CD4-positive, CD25-positive, alpha-beta regulatory T cell (primary cell): ENCODE measurements around the gene RFX2. TPM values are rescaled to one million over a fixed set of nuclear protein-coding genes. Genes with fewer than 3 reads are reported as not detected.

ENCODE experiments used
- ATAC-seq, 2 donors: fragments of 150-1000 bp; cut with Tn5 transposase; one replicate each; pipeline ENCODE4 v1.10.0; 2021; ENCODE audit warnings: low read depth in 2 of 2, moderate number of reproducible peaks in 2 of 2, moderate library complexity in 1 of 2
- DNase-seq, 3 donors: peaks; one replicate each; pipeline versions ENCODE4 v3.0.0 to v3.0.0-alpha.2; 2012 to 2022; ENCODE audit warnings: mixed read lengths in 1 of 3
- H3K27ac ChIP-seq: one replicate; pipeline ENCODE4 v1.7.0; 2013; ENCODE audit warnings: mild to moderate bottlenecking, low read length; ENCODE audit not compliant: insufficient read depth, poor library complexity, severe bottlenecking
- H3K27me3 ChIP-seq: one replicate; pipeline ENCODE4 v1.7.0; 2013; ENCODE audit warnings: low read length; ENCODE audit not compliant: control insufficient read depth, insufficient read depth
- H3K36me3 ChIP-seq: one replicate; pipeline ENCODE4 v1.7.0; 2013; ENCODE audit warnings: mild to moderate bottlenecking, low read length, moderate library complexity; ENCODE audit not compliant: control insufficient read depth, insufficient read depth
- H3K4me1 ChIP-seq: 2 replicates; pipeline ENCODE4 v1.7.0; 2013; ENCODE audit warnings: mild to moderate bottlenecking, low read length; ENCODE audit not compliant: insufficient read depth, control insufficient read depth, poor library complexity, severe bottlenecking
- H3K4me3 ChIP-seq: one replicate; pipeline ENCODE4 v1.7.0; 2013; ENCODE audit warnings: low read depth, mild to moderate bottlenecking, low read length, moderate library complexity
- H3K9me3 ChIP-seq, 2 experiments: 1 replicate in 1 of 2; 2 replicates in 1 of 2; pipeline ENCODE4 v1.7.0; 2013; ENCODE audit warnings: low read length in 2 of 2, mild to moderate bottlenecking in 1 of 2, moderate library complexity in 1 of 2; ENCODE audit not compliant: control insufficient read depth in 2 of 2
- H3K27ac Mint-ChIP-seq, 3 donors: one replicate each; pipeline ENCODE4 v1.8.0; 2020 to 2022; ENCODE audit warnings: mild to moderate bottlenecking in 3 of 3, mixed read lengths in 3 of 3, moderate library complexity in 2 of 3
- H3K27me3 Mint-ChIP-seq: one replicate; pipeline ENCODE4 v1.8.0; 2022; ENCODE audit warnings: mild to moderate bottlenecking, mixed read lengths
- H3K36me3 Mint-ChIP-seq: one replicate; pipeline ENCODE4 v1.8.0; 2020; ENCODE audit warnings: mixed read lengths
- H3K4me1 Mint-ChIP-seq, 4 donors: one replicate each; pipeline ENCODE4 v1.8.0; 2020 to 2022; ENCODE audit warnings: mixed read lengths in 4 of 4, mild to moderate bottlenecking in 1 of 4
- H3K4me3 Mint-ChIP-seq, 4 donors: one replicate each; pipeline ENCODE4 v1.8.0; 2020 to 2022; ENCODE audit warnings: mild to moderate bottlenecking in 4 of 4, mixed read lengths in 4 of 4, moderate library complexity in 3 of 4
- H3K9me3 Mint-ChIP-seq, 7 donors: one replicate each; pipeline ENCODE4 v1.8.0; 2020 to 2022; ENCODE audit warnings: mixed read lengths in 7 of 7, mild to moderate bottlenecking in 3 of 7, moderate library complexity in 2 of 7
- polyA plus RNA-seq, 4 donors: library from polyadenylated mRNA; unstranded; fragments of 300-500 nt; fragmentation: Illumina TruSeq; gene quantifications; one replicate each; pipeline ENCODE4 v1.2.3, GENCODE V29; 2021
- total RNA-seq: library from RNA; stranded (reverse); gene quantifications from one replicate; pipeline ENCODE4 v1.2.3, GENCODE V29; 2022

The RFX2 gene
- total and polyA plus RNA-seq, 5 donors from 2014 or later: 1.3 to 3.3 (median 2.3) TPM

DNA sequence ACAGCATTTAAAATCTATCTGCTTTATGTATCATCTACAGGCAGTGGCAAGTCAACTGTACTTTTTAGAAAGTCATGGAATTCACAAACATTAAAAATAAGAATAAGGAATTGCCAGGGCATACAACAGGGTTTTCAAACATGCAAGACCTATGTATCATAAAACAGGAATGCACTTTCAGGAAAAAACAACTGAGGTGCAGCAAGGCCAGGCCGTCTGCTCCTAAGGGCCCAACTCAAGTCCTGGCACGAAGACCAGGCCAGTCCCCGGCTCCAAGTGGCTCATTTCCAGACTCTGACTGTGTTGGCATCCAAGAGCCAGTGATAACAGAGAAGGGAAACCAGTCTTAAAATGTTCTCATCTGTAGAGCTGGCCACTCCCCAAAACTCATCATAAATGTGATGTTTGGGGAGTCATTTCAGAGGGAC is 7.1 kb downstream of the RFX2 start:
- peaks cover 4 to 18% (median 6%) of the 10 kb centered on the region in 4 donors for H3K4me1 Mint-ChIP-seq
- ATAC-seq: no peak
- no peak overlapping the region for H3K27ac Mint-ChIP-seq
- Histone ChIP-seq H3K4me3 (no peak overlapping the region), H3K36me3 (no peaks in the 10 kb centered on the region), H3K4me1 (peaks cover 10% of the 10 kb centered on the region), H3K9me3 (no peaks in the 10 kb centered on the region), H3K27ac (no peak overlapping the region), H3K27me3 (peaks cover 3% of the 10 kb centered on the region)
- H3K4me3 Mint-ChIP-seq: no peak overlapping the region
- H3K9me3 Mint-ChIP-seq: peaks cover 0 to 5% (median 0%) of the 10 kb centered on the region in 7 donors
- H3K36me3 Mint-ChIP-seq: no peaks in the 10 kb centered on the region
- DNase-seq: no peak
- H3K27me3 Mint-ChIP-seq: peaks cover 5% of the 10 kb centered on the region

DNA sequence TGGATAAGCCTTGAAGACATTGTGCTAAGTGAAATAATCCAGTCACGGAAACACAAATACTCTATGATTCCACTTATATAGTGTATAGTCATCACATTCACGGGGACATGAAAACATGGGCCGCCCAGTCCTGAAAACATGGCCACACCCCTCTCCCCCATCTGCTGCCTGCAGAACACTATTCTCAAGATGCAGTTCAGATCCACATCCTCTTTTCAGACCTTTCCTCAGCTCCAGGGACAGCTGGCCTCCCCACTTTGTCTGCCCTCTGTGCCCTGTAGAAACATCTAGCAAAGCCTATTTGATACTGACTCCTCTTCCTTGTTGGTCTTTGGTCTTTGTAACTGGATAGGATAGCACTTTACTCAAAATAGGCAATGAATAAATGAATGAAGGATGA is 8.3 kb downstream of the RFX2 start:
- ATAC-seq (no peak), DNase-seq (no peak)
- H3K27ac ChIP-seq: no peak overlapping the region
- H3K9me3 Mint-ChIP-seq: peaks cover 0 to 5% (median 0%) of the 10 kb centered on the region in 7 donors
- no peaks in the 10 kb centered on the region for H3K9me3 ChIP-seq
- peaks cover 10% of the 10 kb centered on the region for H3K4me1 ChIP-seq
- no peak overlapping the region for H3K4me3 ChIP-seq
- no peaks in the 10 kb centered on the region for H3K36me3 ChIP-seq
- H3K4me3 Mint-ChIP-seq: no peak overlapping the region
- H3K27me3 Mint-ChIP-seq: no peaks in the 10 kb centered on the region
- no peak overlapping the region for H3K27ac Mint-ChIP-seq
- H3K36me3 Mint-ChIP-seq: no peaks in the 10 kb centered on the region
- H3K4me1 Mint-ChIP-seq: peaks cover 0 to 14% (median 3%) of the 10 kb centered on the region in 4 donors
- H3K27me3 ChIP-seq: no peaks in the 10 kb centered on the region

DNA sequence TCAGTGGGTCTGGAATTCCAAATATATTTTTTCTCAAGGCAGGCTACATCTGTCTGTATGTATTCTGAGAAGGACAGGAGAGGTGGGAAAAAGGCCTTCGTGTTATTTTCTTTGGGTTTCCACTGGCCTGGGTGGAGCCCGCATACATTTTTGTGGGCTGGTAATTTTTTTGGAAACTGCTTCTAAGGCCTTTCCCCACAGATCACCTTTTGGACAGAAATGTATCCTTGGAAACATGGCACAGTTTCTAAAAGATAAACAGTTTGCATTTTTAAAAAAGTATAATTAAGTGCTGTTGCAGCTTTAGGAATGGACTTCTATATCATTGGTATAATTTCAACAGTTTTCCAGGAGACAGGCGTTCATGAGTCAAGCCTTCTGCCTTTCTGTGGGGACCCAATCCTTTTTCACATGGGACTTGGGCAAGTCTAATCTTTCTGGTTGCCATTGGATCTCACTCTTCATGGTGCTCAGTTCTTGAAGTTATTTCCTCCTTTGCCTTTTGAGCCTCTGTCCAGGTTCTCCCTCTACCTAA is 8.9 kb downstream of the RFX2 start:
- ATAC-seq (no peak), DNase-seq (no peak)
- no peak overlapping the region for H3K4me3 Mint-ChIP-seq
- Histone ChIP-seq H3K9me3 (no peaks in the 10 kb centered on the region), H3K27ac (no peak overlapping the region), H3K4me3 (no peak overlapping the region), H3K36me3 (no peaks in the 10 kb centered on the region), H3K27me3 (no peaks in the 10 kb centered on the region), H3K4me1 (peaks cover 10% of the 10 kb centered on the region)
- no peaks in the 10 kb centered on the region for H3K36me3 Mint-ChIP-seq
- H3K27me3 Mint-ChIP-seq: no peaks in the 10 kb centered on the region
- H3K27ac Mint-ChIP-seq: no peak overlapping the region
- H3K4me1 Mint-ChIP-seq: peaks cover 0 to 14% (median 3%) of the 10 kb centered on the region in 4 donors
- H3K9me3 Mint-ChIP-seq: peaks cover 0 to 5% (median 1%) of the 10 kb centered on the region in 7 donors

DNA sequence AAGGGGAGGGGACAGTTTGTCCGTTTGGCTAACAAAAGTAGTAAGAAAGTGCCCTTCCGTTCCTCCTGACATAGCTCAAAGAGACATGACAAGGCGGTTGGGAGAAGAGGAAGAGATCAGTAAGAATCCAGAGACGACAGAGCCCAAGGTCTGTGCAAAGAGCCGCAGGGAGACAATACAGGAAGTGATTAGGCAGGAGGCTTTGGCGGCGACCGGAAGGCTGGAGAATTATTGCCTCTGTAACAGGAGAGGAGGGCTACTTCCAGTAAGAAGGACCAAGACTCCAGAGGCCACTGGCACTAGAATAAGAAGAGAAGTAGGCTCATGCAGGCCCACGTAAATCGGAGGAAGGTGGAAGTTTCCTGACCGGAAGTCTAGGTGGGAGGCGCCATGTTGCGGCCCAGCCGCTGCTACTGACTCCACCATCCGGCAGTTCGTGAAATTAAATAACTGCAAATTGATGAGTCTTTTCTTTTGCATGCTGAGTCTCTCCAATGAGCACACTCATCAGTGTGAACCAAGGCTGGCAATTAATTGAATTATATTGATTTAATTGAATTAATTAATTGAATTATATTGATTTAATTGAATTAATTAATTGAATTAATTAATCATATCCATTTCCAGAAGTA is 9.9 kb downstream of the RFX2 start:
- H3K4me3 ChIP-seq: peak overlapping the region; percentile 35
- peak; percentile 34 to 53 for ATAC-seq
- no peaks in the 10 kb centered on the region for H3K36me3 Mint-ChIP-seq

DNA sequence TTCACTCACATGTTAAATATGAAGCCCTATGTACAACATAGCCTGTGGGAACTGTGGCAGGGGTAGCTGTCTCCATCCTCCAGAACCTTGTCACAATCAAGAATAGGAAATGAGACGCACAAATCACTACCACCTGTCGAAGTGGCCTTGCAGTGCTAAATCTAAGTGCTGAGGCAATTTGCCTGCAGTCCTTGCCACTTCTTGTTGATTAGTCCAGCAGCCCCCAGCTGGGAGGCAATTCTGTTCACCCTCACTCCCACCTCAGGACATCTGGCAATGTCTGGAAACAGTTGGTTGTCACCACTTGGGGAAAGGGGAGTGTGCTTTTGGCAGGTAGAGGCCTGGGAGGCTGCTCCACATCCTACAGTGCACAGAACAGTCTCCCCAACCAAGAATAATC is 10.7 kb downstream of the RFX2 start:
- Histone ChIP-seq H3K4me3 (no peak overlapping the region), H3K9me3 (no peaks in the 10 kb centered on the region), H3K27me3 (no peaks in the 10 kb centered on the region), H3K36me3 (no peaks in the 10 kb centered on the region), H3K4me1 (peaks cover 10% of the 10 kb centered on the region), H3K27ac (no peak overlapping the region)
- H3K27me3 Mint-ChIP-seq: no peaks in the 10 kb centered on the region
- ATAC-seq: no peak
- DNase-seq: no peak
- peaks cover 0 to 14% (median 3%) of the 10 kb centered on the region in 4 donors for H3K4me1 Mint-ChIP-seq
- H3K36me3 Mint-ChIP-seq: no peaks in the 10 kb centered on the region
- H3K27ac Mint-ChIP-seq: peak overlapping the region; percentile 39 to 81 (median 52)
- peak overlapping the region in 2 of 4 donors; percentile 58 to 76 for H3K4me3 Mint-ChIP-seq
- peaks cover 0 to 5% (median 1%) of the 10 kb centered on the region in 7 donors for H3K9me3 Mint-ChIP-seq

More for the DNA sequence above, 9.9 kb downstream of the RFX2 start:
- H3K27me3 Mint-ChIP-seq: no peaks in the 10 kb centered on the region
- Histone ChIP-seq H3K27me3 (no peaks in the 10 kb centered on the region), H3K36me3 (no peaks in the 10 kb centered on the region), H3K9me3 (no peaks in the 10 kb centered on the region), H3K27ac (no peak overlapping the region), H3K4me1 (peaks cover 10% of the 10 kb centered on the region)
- H3K4me3 Mint-ChIP-seq: peak overlapping the region; percentile 36 to 77 (median 60)
- DNase-seq: peak in 2 of 3 donors; percentile 46 to 77
- H3K27ac Mint-ChIP-seq: peak overlapping the region; percentile 39 to 81 (median 52)
- peaks cover 0 to 5% (median 1%) of the 10 kb centered on the region in 7 donors for H3K9me3 Mint-ChIP-seq
- peaks cover 0 to 14% (median 3%) of the 10 kb centered on the region in 4 donors for H3K4me1 Mint-ChIP-seq

DNA sequence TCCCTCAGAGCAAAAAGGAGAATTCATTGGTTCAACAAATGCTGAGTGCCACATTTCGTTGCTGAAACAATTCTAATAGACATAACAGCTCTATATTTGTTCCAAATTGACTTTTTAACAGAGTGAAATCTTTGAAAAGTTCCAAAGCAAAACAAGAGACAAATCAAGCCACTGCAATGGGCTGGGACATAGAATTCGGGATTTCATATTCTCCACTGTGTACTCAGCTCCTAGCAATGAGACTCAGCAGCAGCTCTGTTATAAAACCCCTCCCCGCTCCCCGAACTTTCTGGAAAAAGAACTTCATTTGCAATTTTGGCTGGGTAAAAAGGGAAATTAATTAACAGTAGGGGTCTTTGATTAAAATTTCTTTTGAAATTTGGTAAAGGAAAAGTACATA is 11.3 kb downstream of the RFX2 start:
- ATAC-seq: no peak
- Histone ChIP-seq H3K27ac (no peak overlapping the region), H3K4me1 (peaks cover 10% of the 10 kb centered on the region), H3K9me3 (no peaks in the 10 kb centered on the region), H3K4me3 (no peak overlapping the region), H3K36me3 (no peaks in the 10 kb centered on the region), H3K27me3 (no peaks in the 10 kb centered on the region)
- H3K9me3 Mint-ChIP-seq: peaks cover 0 to 5% (median 1%) of the 10 kb centered on the region in 7 donors
- DNase-seq: no peak
- H3K4me1 Mint-ChIP-seq: peaks cover 0 to 14% (median 3%) of the 10 kb centered on the region in 4 donors
- no peaks in the 10 kb centered on the region for H3K27me3 Mint-ChIP-seq
- no peak overlapping the region for H3K27ac Mint-ChIP-seq
- H3K36me3 Mint-ChIP-seq: no peaks in the 10 kb centered on the region
- H3K4me3 Mint-ChIP-seq: no peak overlapping the region

DNA sequence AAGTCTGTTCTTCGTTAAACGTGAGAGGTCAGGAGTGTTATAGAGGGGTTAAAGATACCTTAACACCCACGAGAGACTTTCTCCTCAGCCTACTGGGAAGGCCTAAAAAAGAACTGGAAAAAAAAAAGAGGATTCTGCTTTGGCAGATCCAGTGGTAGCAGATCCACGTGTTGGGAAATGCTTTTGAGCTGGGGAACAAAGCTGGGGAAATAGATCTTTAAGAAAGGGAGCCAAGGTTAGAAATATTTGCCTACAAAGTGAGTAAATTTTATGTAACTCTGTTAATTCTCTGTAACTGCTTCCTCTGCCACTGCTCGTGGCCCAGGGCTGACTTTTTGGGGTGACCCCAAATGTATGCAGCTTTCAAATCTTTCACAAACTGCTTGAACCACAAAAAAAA is 11.7 kb downstream of the RFX2 start:
- Mint-ChIP-seq H3K4me1 (peaks cover 0 to 14% (median 4%) of the 10 kb centered on the region in 4 donors), H3K27ac (no peak overlapping the region)

DNA sequence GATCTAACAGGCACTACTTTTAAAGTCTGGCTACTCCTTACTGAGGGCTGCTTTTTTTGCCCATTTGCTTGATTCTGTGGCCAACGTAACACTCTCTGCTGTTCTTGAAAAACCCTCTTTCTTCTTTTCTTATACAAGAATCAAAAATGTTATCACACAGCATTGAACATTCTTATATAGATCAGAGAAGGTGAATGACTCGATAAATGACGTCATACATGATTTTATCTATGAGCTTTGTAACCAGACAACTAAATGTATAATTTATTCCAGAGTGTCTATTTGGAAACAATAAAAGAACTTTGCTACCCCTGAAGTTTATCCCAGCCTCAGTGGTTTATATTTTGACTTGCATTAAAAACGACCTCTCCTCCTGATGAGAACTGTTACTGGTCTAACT is 12.4 kb downstream of the RFX2 start:
- DNase-seq (no peak), ATAC-seq (no peak)
- H3K9me3 Mint-ChIP-seq: peaks cover 0 to 5% (median 1%) of the 10 kb centered on the region in 7 donors
- H3K9me3 ChIP-seq: no peaks in the 10 kb centered on the region
- no peaks in the 10 kb centered on the region for H3K27me3 ChIP-seq
- no peak overlapping the region for H3K27ac Mint-ChIP-seq
- H3K27ac ChIP-seq: no peak overlapping the region
- no peak overlapping the region for H3K4me3 ChIP-seq
- H3K36me3 Mint-ChIP-seq: no peaks in the 10 kb centered on the region
- H3K4me1 Mint-ChIP-seq: peaks cover 0 to 14% (median 5%) of the 10 kb centered on the region in 4 donors
- H3K36me3 ChIP-seq: no peaks in the 10 kb centered on the region
- H3K27me3 Mint-ChIP-seq: no peaks in the 10 kb centered on the region
- no peak overlapping the region for H3K4me3 Mint-ChIP-seq
- H3K4me1 ChIP-seq: peaks cover 10% of the 10 kb centered on the region

More for the DNA sequence above, 11.7 kb downstream of the RFX2 start:
- no peaks in the 10 kb centered on the region for H3K27me3 Mint-ChIP-seq
- ATAC-seq (no peak), DNase-seq (no peak)
- no peak overlapping the region for H3K4me3 ChIP-seq
- no peaks in the 10 kb centered on the region for H3K36me3 ChIP-seq
- H3K36me3 Mint-ChIP-seq: no peaks in the 10 kb centered on the region
- no peaks in the 10 kb centered on the region for H3K9me3 ChIP-seq
- H3K27me3 ChIP-seq: no peaks in the 10 kb centered on the region
- peaks cover 10% of the 10 kb centered on the region for H3K4me1 ChIP-seq
- H3K4me3 Mint-ChIP-seq: no peak overlapping the region
- peaks cover 0 to 5% (median 1%) of the 10 kb centered on the region in 7 donors for H3K9me3 Mint-ChIP-seq
- H3K27ac ChIP-seq: no peak overlapping the region
